AML-193 (cell line): Measurements from ENCODE around the gene GDF15.
"Not testable (repeated sequence)": the region's sequence is repeated elsewhere in the genome, so short reads cannot be mapped to it uniquely, and the experiment has no call there.

Experiments used
- DNase-seq, 2 experiments: peaks; one replicate each; lab custom pipeline; 2025; lab: John Stamatoyannopoulos, UW

The GDF15 gene

GRCh38 chr19:18385675-18386542 is at the start of gene GDF15:
GDF15 (plus strand) TSS chr19:18386158; CDS start chr19:18386190, 32 bp downstream.
- no peak for DNase-seq

GRCh38 chr19:18338541-18338940 is 47.4 kb upstream of the GDF15 start:
- no peak for DNase-seq

GRCh38 chr19:18339723-18340122 is 46.2 kb upstream of the GDF15 start:
- DNase-seq, result peak; percentile 24 to 34

GRCh38 chr19:18340190-18340989 is 45.6 kb upstream of the GDF15 start, which contains the start of gene PGPEP1:
PGPEP1 (plus strand) TSS chr19:18340598; CDS start chr19:18340682, 84 bp downstream.
- DNase-seq, result peak; percentile 16 to 22

- DNase-seq, result peak; percentile 49 to 57
These were observed 44.7 kb upstream of the GDF15 start for GRCh38 chr19:18340990-18341868.

GRCh38 chr19:18342090-18342632 is 43.8 kb upstream of the GDF15 start:
- no peak for DNase-seq

- no peak for DNase-seq
These were observed 41.4 kb upstream of the GDF15 start for GRCh38 chr19:18344582-18344950.

- no peak for DNase-seq
These were observed 40.7 kb upstream of the GDF15 start for GRCh38 chr19:18345296-18345695.

GRCh38 chr19:18346091-18346490 is 39.9 kb upstream of the GDF15 start:
- DNase-seq, result no peak

- DNase-seq, result no peak
These were observed 37.8 kb upstream of the GDF15 start for GRCh38 chr19:18348171-18348570.

- not testable (repeated sequence) for DNase-seq
These were observed 37.1 kb upstream of the GDF15 start for GRCh38 chr19:18348818-18349339.

GRCh38 chr19:18349524-18350128 is 36.3 kb upstream of the GDF15 start:
- DNase-seq, result peak; percentile 26 to 33

- DNase-seq, result no peak
These were observed 35.5 kb upstream of the GDF15 start for GRCh38 chr19:18350490-18350889.

- DNase-seq, result no peak
These were observed 34.4 kb upstream of the GDF15 start for GRCh38 chr19:18351544-18351943.

GRCh38 chr19:18353378-18354005 is 32.5 kb upstream of the GDF15 start:
- DNase-seq, result no peak

- not testable (repeated sequence) for DNase-seq
These were observed 31.2 kb upstream of the GDF15 start for GRCh38 chr19:18354743-18355142.

GRCh38 chr19:18357041-18357440 is 28.9 kb upstream of the GDF15 start:
- DNase-seq, result no peak

- no peak for DNase-seq
These were observed 24.3 kb upstream of the GDF15 start for GRCh38 chr19:18361646-18362045.

- DNase-seq, result no peak
These were observed 22.9 kb upstream of the GDF15 start for GRCh38 chr19:18362934-18363542.

- no peak for DNase-seq
These were observed 22.2 kb upstream of the GDF15 start for GRCh38 chr19:18363787-18364186.
